Stimulated activated CD8-positive, alpha-beta memory T cell treated with anti-CD3 and anti-CD28 coated beads, Interleukin-7, amount 100 ng/mL, for 48 hours (primary cell): ENCODE measurements around the gene MAPK4.

Source experiments
- DNase-seq, 2 donors: peaks; one replicate each; pipeline ENCODE4 v3.0.0-alpha.2; 2020; ENCODE audit warnings: low read depth in 1 of 2; ENCODE audit errors: extremely low read depth in 1 of 2

MAPK4 gene

DNA sequence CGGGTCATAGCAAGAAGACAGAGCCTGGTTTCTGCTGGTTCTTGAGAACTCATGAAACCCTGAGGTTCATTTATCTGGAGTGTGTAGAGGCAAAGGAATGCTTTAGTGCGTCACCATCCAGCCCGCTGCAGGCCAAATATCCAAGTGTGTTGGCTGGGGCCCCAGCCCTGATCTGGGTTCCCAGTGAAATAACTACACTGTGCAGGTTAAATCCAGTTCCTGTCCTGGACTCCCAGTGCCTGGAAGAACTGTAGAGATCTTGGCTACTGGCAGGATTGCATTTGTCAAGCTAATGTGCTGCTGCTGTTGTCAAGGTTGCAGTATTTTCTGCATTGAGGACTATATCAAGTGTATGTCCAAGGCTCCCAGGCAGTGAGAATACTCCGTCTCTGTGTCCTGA lies 89.9 kb downstream of the MAPK4 start:
- DNase-seq = no peak

- no peak for DNase-seq
Observed at GRCh38 chr18:50651334-50651733, 91.4 kb downstream of the MAPK4 start.

DNA sequence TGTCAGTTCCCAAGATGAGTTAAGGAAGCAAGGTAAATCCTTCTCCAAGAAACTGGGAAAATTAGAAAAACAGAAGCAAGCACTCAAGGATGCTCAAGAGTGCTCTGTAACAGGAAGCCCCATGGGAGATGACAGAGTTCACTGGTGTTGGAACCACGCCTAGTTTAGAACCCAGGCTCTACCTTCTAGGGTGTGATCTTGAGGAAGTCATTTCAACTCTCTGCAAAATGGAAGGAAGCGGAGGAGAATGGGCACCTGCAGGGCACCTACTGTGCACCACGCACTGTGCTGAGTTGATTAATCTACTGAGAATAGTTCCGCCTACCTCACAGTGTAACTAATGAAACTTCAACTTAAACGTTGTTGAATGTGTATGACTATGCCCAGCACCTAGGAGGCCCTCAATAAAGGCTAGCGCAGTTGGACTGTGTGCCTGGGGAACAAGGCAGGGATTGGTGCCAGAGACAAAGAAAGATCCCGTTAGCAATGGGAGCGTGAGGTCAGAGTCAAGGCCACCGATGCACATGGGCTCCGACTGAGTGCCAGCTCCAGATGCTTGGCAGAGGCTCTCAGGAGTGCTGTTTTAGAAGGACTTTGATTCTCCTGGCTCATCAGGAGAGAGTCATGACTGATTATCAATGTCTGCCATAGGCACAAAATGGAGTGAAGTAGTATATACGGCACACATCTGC lies 93.7 kb downstream of the MAPK4 start:
- DNase-seq = no peak

DNA sequence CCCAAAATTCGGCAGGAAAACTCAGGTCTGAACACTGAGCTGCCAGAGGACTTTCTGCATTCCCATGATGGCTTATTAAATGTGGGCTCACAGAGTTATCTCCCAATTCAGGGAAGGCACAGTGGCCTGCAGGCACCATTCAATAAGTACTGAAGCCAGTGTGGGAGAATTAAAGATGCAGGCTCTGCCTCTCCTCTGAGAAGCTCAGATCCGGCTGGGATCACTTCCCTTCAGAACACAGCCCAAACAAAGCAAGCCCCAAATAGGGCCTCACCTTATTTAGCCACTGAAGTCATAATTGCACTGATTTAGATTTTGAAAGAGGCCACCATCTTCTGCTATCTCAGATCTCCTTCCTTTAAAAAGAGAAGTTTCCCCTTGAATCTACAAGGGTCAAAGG lies 94.3 kb downstream of the MAPK4 start:
- no peak for DNase-seq

DNA sequence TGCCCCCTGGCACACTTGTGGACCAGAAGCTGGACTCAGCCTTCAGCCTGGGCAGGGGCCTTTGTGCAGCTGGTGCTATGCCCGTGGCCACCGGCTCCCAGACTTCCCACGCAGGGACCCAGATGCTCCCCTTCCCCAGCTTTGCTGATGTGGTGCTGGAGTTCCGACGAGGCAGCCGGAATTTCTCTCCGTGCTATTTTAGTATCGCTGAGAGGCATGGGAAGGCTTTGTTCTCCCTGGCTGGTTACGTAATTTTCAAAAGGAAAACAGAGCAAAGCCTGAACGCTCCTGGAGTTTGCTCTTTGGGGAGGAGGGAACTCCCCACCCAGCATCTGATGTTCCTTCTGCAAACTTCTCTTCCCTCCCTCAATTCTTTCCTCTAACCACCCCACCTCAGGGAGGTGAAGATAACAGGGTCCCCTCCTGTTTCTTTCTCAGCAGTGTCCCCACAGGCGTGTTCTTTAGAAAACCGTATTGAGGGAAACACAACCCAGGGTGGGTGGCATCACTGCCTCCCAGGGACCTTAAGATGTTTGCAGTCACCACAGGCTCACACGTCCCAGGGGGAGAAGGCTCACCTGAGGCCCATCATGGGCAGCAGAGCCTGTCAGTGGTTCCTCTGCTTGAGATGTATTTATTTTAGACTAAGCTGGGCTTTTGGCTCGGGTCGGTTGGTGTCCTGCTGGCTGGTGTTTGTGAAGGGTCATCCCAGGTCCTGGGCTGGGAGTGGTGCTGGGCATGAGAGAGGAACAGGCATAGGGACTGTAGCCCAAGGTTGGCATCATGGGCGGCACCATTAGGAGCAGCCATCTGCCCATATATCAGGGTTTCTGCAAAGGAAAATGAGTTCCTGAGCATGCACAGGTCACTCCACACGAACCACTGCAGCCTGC lies 95.0 kb downstream of the MAPK4 start:
- DNase-seq = no peak

GRCh38 chr18:50656396-50656795 lies 96.5 kb downstream of the MAPK4 start:
- DNase-seq = no peak

- DNase-seq = no peak
Observed at GRCh38 chr18:50656841-50657470, 97.1 kb downstream of the MAPK4 start.

- no peak for DNase-seq
Observed at GRCh38 chr18:50658601-50659000, 98.7 kb downstream of the MAPK4 start.

- DNase-seq = no peak
Observed at GRCh38 chr18:50659091-50660003, 99.5 kb downstream of the MAPK4 start.

- DNase-seq = no peak
Observed at GRCh38 chr18:50661013-50661412, 101.1 kb downstream of the MAPK4 start.

- DNase-seq = no peak
Observed at GRCh38 chr18:50662177-50662576, 102.3 kb downstream of the MAPK4 start.

- no peak for DNase-seq
Observed at GRCh38 chr18:50662775-50663383, 103.0 kb downstream of the MAPK4 start.

DNA sequence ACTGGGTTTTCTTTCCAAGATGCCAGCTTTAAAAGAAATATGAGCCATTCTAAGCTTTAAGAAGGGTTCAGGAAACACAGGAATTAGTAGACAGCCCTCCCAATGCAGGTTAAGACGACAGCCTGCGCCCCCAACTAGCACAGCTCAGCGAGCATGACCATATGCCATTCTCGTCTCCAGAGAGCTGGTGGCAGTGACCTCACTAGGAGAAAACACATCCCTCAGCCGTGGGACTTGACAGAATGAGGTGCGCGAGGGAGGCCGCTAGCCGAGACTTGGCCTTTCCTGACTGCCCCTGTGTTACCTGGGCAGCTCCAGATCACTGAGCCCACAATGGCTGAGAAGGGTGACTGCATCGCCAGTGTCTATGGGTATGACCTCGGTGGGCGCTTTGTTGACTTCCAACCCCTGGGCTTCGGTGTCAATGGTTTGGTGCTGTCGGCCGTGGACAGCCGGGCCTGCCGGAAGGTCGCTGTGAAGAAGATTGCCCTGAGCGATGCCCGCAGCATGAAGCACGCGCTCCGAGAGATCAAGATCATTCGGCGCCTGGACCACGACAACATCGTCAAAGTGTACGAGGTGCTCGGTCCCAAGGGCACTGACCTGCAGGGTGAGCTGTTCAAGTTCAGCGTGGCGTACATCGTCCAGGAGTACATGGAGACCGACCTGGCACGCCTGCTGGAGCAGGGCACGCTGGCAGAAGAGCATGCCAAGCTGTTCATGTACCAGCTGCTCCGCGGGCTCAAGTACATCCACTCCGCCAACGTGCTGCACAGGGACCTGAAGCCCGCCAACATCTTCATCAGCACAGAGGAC lies 103.9 kb downstream of the MAPK4 start:
- DNase-seq = no peak

GRCh38 chr18:50665015-50665414 lies 105.1 kb downstream of the MAPK4 start:
- no peak for DNase-seq

- DNase-seq = no peak
Observed at GRCh38 chr18:50665519-50665918, 105.6 kb downstream of the MAPK4 start.

GRCh38 chr18:50666536-50666935 lies 106.6 kb downstream of the MAPK4 start:
- no peak for DNase-seq

DNA sequence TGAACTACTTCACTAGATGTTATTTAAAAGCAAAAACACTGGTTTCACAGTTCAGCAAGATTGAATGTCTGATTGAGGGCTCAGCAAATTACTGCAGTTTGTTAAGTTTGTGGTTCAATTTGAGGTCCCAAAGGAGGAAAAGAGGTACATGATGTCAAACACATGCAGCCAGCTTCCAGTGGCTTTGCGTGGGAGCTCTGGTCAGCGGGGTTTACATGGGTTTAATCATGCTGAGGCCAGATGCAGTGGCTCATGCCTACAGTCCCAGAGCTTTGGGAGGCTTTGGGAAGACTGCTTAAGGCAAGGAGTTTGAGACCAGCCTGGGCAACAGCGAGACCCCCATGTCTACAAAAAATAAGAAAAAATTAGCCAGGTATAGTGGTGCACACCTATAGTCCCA lies 111.5 kb downstream of the MAPK4 start:
- no peak for DNase-seq

GRCh38 chr18:50674307-50674980 lies 114.6 kb downstream of the MAPK4 start:
- DNase-seq = no peak

DNA sequence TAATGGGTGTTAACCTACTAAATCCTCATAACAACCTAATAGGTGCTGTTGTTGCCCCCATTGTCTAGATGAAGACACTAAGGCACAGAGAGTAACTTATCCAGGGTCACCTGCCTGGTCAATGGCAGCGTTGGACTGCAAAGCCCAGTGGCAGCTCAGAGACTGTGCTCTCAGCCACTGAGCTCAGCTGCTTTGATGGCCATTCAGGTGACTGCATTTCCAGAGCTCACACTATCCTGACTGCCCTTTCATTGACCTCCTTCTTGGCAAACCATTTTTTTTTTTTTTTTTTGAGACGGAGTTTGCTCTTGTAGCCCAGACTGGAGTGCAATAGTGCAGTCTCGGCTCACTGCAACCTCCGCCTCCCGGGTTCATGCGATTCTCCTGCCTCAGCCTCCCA lies 115.2 kb downstream of the MAPK4 start:
- no peak for DNase-seq
